HS-5 (cell line): ENCODE results near the gene APOL2.
"Not testable (repeated sequence)": the region's sequence is repeated elsewhere in the genome, so short reads cannot be mapped to it uniquely, and the experiment has no call there.

Experiments used
- DNase-seq: peaks from one replicate; pipeline ENCODE4 v3.0.0-alpha.2; 2012; ENCODE audit warnings: low read depth

APOL2 gene

DNA sequence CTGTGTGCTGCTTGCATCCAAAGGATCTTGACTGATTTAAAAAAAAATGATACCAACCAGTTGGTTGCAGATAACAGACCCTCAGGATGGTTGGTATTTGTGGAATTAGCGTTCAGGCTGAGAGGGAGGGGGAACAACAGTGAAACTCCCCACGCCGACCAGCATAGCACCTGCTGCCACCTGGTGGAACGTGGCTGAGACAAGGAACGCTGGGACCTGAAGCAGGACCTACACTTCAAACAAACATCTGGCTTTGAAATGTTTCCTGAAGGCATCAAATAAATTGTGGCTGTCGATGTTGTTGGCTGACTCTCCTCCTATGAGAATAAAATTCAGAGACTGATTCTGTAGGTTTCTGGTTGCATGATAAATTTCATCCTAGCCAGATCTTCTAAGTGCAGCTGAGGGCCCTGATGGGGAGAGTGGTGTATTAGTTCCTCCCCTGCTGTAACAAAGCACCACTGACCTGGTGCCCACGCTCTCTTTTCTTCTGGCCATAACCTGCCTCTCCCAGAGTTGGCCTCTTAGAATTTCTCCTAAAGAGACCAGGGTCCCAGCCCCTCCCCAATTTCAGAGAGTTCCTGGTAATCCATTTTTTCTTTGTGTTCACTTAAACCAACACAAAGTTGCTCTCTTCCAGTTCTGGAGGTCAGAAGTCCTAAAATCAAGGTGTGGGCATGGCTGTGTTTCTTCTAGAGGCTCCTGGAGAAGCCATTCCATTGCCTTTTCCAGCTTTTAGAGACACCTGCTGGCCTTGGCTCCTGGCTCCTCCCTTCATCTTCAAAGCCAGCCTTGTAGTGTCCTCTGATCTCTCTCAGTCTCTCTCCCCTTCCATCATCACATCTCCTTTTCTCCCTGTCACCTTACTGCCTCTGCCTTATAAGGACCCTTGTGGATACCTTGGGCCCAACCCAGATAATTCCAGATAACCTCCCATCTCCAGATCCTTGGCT is 17.3 kb downstream of the APOL2 start:
- no peak for DNase-seq

DNA sequence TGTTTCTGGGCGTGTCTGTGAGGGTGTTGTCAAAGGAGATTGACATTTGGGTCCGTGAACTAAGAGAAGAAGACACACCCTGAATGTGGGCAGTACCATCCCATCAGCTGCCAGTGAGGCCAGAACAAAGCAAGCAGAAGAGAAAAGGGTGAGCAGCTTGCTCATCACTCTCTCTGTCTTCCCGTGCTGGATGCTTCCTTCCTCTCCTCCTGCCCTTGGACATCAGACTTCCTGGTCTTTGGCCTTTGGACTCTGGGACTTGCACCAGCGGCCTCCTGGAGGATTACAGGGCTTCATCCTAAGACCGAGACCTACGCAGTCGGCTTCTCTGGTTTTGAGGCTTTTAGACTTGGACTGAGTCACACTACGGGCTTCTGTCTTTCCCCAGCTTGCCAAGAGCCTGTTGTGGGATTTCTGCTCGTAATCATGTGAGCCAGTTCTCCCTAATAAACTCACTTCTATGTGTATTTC is 18.8 kb downstream of the APOL2 start:
- no peak for DNase-seq

DNA sequence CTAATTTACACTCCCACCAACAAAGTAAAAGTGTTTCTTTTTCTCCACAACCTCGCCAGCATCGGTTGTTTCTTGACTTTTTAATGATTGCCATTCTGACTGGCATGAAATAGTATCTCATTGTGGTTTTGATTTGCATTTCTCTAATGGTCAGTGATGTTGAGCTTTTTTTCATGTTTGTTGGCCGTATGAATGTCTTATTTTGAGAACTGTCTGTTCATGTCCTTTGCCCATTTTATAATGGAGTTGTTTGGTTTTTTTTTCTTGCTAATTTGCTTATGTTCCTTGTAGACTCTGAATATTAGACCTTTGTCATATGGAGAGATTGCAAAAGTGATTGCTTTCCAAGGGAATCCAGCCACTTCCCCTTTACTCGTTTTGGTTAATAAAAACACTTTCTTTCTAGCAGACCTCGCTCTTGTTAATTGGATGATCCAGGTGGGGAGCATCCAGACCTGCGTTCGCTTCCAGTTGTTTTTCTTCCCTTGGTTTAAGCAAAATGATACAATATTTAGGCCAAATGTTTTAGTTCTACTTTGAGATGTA is 20.6 kb downstream of the APOL2 start:
- no peak for DNase-seq

- DNase-seq: no peak
Observed at GRCh38 chr22:36215981-36216380, 23.3 kb downstream of the APOL2 start.

DNA sequence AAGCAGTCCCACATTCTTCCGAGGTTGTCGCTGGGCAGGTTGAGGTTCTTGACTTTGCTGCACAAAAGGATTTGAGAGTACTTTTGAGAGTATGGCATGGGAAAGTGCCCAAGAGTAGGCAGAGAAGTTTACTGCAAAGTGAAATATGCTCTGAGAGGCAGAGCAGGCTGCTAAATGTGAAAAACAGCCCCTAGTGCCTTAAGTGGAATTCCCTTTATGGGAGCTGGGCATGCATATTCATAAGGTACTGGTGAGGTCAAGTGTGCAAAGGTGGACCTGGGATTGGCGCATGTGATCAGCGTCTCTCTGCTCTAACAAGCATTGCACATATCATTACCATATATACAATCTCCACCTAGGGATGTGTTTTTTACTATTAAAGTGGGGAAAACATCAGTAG is 25.7 kb downstream of the APOL2 start:
- no peak for DNase-seq

DNA sequence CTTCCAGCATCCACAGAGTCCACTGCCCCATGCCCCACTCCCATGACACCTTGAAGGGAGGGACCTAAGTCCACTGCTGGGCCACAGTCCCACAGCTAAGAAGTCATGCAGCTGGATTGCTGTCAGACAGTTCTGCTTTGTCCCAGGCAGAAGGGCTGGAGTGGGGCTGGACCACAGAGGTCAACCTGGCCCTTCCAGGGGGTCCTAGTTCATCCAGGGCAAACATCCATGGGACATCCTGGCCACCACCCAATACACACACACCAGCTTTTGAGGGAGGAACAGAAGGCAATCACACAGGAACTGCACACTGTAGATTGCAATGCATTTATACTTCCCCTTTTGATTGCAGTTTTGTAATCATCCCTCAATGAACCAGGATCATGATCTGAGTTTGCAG is 26.4 kb downstream of the APOL2 start:
- no peak for DNase-seq

DNA sequence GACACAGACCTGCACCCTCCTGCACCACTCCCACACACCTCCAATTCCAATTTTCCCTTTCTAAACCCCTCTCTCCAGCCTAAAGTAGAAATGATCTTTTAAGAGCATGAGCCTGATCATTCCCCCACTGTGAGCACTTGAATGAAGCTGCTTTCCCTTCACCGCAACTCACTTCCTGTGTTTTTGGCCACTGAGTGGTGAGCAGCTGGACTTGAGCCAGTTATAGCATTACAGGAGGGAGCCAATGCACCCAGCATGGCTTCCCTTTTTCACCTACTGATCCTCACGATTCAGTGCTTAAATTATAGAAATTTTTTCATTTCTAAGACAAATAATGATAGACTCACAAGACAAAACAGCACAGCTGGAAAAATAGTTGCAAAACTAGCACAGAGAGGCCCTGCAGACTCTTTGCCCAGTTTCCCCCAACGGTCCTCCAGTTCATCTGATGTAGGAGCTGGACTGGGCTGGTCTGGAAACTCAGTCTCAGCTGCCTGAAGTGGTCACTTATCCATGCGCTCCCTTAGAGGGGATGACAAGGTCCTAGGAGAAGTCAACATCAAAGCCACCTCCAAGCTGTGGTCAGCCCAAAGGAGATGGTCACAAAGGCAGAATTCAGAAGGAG is 28.0 kb downstream of the APOL2 start:
- no peak for DNase-seq

DNA sequence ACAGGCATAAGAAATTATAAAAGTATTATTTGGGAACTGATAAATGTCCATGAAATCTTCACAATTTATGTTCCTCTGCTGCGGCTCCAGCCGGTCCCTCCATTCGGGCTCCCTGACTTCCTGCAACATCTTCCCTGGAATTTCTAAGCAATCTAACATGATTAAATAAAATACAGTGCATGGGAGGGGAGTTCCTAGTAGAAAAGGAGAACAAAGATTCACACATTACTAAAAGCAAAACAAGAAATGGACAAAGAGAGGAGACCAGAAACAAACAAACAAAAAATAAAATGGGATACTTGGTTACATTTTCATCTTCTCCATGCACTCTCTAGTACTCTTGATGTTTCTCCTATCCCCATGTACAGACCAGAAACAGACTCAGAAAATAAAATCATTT is 29.1 kb downstream of the APOL2 start:
- no peak for DNase-seq

DNA sequence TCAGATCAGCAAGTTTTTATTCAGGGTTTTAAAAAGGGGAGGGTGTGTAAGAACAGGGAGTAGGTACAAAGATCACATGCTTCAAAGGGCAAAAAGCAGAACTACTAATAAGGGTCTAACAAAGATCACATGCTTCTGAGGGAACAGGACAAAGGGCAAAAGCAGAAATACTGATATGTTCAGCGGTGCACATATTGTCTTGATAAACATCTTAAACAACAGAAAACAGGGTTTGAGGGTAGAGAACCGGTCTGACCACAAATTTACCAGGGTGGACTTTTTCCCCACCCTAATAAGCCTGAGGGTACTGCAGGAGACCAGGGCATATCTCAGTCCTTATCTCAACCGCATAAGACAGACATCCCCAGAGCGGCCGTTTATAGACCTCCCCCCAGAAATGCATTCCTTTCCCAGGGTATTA is 29.8 kb downstream of the APOL2 start:
- DNase-seq: not testable (repeated sequence)

- DNase-seq: no peak
Observed at GRCh38 chr22:36208914-36209313, 30.4 kb downstream of the APOL2 start.

- DNase-seq: no peak
Observed at GRCh38 chr22:36208162-36208765, 31.1 kb downstream of the APOL2 start.

- DNase-seq: no peak
Observed at GRCh38 chr22:36206255-36206654, 33.1 kb downstream of the APOL2 start.

DNA sequence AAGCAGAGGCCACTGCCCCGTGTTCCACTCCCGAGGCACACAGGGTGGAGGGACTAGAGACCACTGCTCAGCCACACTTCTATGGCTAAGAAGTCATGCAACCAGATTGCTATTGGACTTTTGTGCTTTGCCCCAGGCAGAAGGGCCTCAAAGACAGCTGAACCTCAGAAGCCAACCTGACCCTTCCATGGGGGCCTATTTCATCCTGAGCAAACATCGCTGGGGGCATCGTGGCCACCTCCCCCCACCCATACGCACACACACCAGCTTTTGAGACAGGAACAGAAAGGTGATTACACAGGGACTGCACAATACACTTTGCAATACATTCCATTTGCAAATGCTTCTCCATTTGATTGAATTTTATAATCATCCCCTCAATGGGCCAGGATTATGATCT is 33.8 kb downstream of the APOL2 start:
- not testable (repeated sequence) for DNase-seq

DNA sequence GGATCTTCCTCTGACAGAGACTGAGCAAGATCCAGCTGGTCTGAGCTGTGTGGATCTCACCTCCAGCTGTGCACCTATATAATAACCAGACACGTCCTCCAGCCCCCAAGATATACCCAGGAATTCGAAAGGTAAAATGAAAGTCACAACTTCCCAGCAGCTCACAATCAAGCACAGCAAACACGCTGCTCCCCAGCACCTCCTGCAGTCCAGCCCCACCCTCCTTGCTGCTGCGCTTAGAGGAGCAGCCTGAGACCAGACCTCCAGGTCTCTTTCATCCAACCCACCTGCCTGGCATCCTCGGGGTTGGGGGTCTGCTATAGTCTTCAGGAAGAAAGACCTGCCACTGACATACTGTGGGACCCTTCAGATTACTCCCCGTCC is 34.7 kb downstream of the APOL2 start:
- DNase-seq: no peak

GRCh38 chr22:36204001-36204631 is 35.2 kb downstream of the APOL2 start:
- no peak for DNase-seq

GRCh38 chr22:36203441-36203840 is 35.9 kb downstream of the APOL2 start:
- not testable (repeated sequence) for DNase-seq

DNA sequence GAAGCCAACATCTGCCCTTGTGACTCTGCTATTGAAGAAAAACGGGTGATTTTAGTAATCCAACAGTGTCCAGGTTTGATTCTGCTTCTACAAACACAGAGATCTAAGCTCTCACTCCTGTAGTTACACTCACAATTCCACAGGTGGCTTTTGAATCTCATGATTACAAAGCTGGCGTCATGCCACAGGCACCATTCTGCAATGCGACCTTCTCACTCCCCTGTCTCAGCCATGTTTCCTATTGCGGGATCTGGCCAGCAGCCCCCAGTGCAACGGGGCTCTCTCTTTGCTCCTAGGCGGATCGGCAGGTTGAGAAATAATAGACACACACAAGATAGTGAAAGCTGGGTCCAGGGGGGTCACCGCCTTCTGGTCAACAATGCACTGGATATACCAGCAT is 36.4 kb downstream of the APOL2 start:
- not testable (repeated sequence) for DNase-seq

DNA sequence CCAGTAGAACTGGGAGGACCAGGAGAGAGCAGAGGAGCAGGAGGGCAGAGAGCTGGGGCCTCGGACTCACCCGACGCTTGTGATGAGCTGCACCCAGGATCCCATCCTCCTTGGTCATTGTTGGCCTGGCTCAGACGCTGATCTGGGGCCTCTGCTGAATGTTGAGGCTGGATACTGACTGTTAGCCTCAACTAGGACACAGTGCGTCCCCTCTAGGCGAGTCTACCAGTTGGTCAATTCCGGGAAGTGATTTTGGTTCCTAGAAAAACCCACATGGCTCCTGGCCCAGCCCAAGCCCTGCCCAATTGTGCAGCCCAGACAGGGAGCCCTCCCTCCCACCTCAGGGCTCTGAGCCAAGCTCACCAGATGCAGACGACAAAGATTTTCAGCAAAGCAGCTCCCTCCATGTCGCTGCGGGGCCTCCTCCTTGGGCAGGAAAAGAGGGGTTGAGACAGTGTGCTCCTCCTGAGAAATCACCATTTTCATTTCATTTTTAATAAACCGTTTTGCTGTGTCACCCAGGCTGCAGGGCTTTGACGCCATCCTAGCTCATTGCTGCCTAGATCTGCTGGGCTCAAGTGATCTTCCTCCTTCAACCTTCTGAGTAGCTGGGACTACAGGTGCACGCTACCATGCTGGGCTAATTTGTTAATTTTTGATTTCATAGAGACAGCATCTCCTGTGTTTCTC is 37.6 kb downstream of the APOL2 start, which contains the start of gene APOL4:
TSS of gene APOL4 (minus strand) at position 180 of the 690 bp plus-strand sequence. CDS start at position 105, 75 bp downstream.
- DNase-seq: no peak

- not testable (repeated sequence) for DNase-seq
Observed at GRCh38 chr22:36201025-36201424, 38.3 kb downstream of the APOL2 start.

- no peak for DNase-seq
Observed at GRCh38 chr22:36199001-36199551, 40.3 kb downstream of the APOL2 start.

- no peak for DNase-seq
Observed at GRCh38 chr22:36198536-36198935, 40.8 kb downstream of the APOL2 start.
